Hepatocyte (in vitro differentiated cells): ENCODE data around the gene UPF1.

Experiments
- CTCF ChIP-seq: fragments of 200-600 bp; sonication (generic); IDR thresholded peaks from 2 replicates; pipeline ENCODE4 v1.5.1; 2016; ENCODE audit warnings: antibody characterized with exemption, mild to moderate bottlenecking; ENCODE audit not compliant: poor library complexity
- EZH2 ChIP-seq: fragments of 200-600 bp; sonication (generic); IDR thresholded peaks from 2 replicates; pipeline ENCODE4 v1.6.1; 2016; ENCODE audit warnings: antibody characterized with exemption, mild to moderate bottlenecking, borderline replicate concordance
- EZH2phosphoT487 ChIP-seq: fragments of 200-600 bp; sonication (generic); IDR thresholded peaks from one replicate; pipeline ENCODE4 v1.6.1; 2018; ENCODE audit warnings: antibody characterized with exemption, mild to moderate bottlenecking, low read depth, moderate library complexity; ENCODE audit not compliant: unreplicated experiment, severe bottlenecking

DNA sequence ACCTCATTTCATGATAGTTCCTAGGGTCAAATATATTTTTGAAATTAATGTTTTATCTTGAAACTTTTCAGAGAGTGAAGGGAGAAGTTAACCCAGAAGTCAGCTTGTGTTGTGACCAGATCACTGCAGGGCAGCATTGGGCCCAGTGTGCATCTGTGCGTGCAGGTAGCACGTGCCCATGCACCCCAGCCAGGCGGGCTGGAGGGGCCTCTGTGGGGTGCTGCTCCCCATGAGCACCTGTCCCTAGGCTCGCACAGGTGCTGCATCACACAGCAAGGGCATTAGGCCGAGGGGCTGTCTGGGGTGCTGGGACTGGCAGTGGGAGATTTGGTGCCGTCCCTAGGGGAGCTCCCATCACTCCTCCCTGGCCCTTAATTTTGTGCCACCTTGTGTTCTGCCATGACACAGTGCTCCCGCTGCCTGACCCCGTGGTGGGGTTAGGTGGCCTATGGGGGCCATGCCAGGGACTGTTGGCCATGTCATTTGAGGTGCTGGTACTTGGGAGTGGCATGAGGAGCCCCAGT lies 13.1 kb downstream of the UPF1 start:
- no peak for TF ChIP-seq EZH2
- no peak for TF ChIP-seq CTCF
- no peak for TF ChIP-seq EZH2phosphoT487
